ENCODE data around the gene CMTR1.

GRCh38 chr6:37393381-37393929 lies 39.6 kb upstream of the CMTR1 start:
- TF ChIP-seq ZNF274 (IDR thresholded peaks at IDR 0.05; ENCODE audit: low read depth, low read length) (no peak), YY1 (IDR thresholded peaks at IDR 0.05; ENCODE audit: insufficient read depth, insufficient read length) (no peak), SUZ12 (IDR thresholded peaks at IDR 0.05; ENCODE audit: extremely low read depth, insufficient read depth, insufficient read length) (no peak)

All from NT2/D1 (cell line).